Hepatocyte (in vitro differentiated cells): ENCODE data around the gene MEIS2. TPM values are rescaled to one million over a fixed set of nuclear protein-coding genes. Genes with fewer than 3 reads are reported as not detected.

Experiments used
- DNase-seq: peaks from one replicate; pipeline ENCODE4 v3.0.0-alpha.2; 2016; ENCODE audit warnings: low spot score
- H2AFZ ChIP-seq: fragments of 200-600 bp; sonication (generic); 2 replicates; pipeline ENCODE4 v1.6.0; 2016; ENCODE audit warnings: antibody characterized with exemption, mild to moderate bottlenecking
- H3K27ac ChIP-seq: fragments of 200-600 bp; sonication (generic); 2 replicates; pipeline ENCODE4 v1.5.1; 2016; ENCODE audit warnings: mild to moderate bottlenecking
- H3K27me3 ChIP-seq: fragments of 200-600 bp; sonication (generic); 2 replicates; pipeline ENCODE4 v1.6.1; 2016
- H3K36me3 ChIP-seq: fragments of 200-600 bp; sonication (generic); replicated peaks from 2 replicates; pipeline ENCODE4 v1.5.1; 2016; ENCODE audit warnings: low read depth; ENCODE audit not compliant: insufficient read depth
- H3K4me1 ChIP-seq: fragments of 200-600 bp; sonication (generic); 2 replicates; pipeline ENCODE4 v1.5.1; 2016; ENCODE audit warnings: mild to moderate bottlenecking, moderate library complexity; ENCODE audit not compliant: insufficient read depth
- H3K4me2 ChIP-seq: fragments of 200-600 bp; sonication (generic); 2 replicates; pipeline ENCODE4 v1.6.0; 2016
- H3K4me3 ChIP-seq: fragments of 200-600 bp; sonication (generic); 2 replicates; pipeline ENCODE4 v1.5.1; 2016; ENCODE audit warnings: mild to moderate bottlenecking
- H3K79me2 ChIP-seq: fragments of 200-600 bp; sonication (generic); 2 replicates; pipeline ENCODE4 v1.6.0; 2017; ENCODE audit warnings: mild to moderate bottlenecking
- H3K9me2 ChIP-seq: fragments of 200-600 bp; sonication (generic); replicated peaks from 2 replicates; pipeline ENCODE4 v1.6.0; 2017; ENCODE audit warnings: mild to moderate bottlenecking; ENCODE audit not compliant: insufficient read depth
- H3K9me3 ChIP-seq: fragments of 200-600 bp; sonication (generic); 2 replicates; pipeline ENCODE4 v1.5.1; 2016; ENCODE audit warnings: low read depth, mild to moderate bottlenecking
- H4K20me1 ChIP-seq: fragments of 200-600 bp; sonication (generic); 2 replicates; pipeline ENCODE4 v1.6.0; 2016; ENCODE audit warnings: mild to moderate bottlenecking; ENCODE audit not compliant: insufficient read depth, poor library complexity, severe bottlenecking
- EZH2 ChIP-seq: fragments of 200-600 bp; sonication (generic); IDR thresholded peaks from 2 replicates; pipeline ENCODE4 v1.6.1; 2016; ENCODE audit warnings: antibody characterized with exemption, mild to moderate bottlenecking, borderline replicate concordance
- EZH2phosphoT487 ChIP-seq: fragments of 200-600 bp; sonication (generic); IDR thresholded peaks from one replicate; pipeline ENCODE4 v1.6.1; 2018; ENCODE audit warnings: antibody characterized with exemption, mild to moderate bottlenecking, low read depth, moderate library complexity; ENCODE audit not compliant: unreplicated experiment, severe bottlenecking
- WGBS: methylation state at CpG from one replicate; pipeline ENCODE4 v1.1.6; 2016; ENCODE audit warnings: low lambda C conversion rate; ENCODE audit errors: missing lambda C conversion rate; 5-methylcytosine and 5-hydroxymethylcytosine counted together
- polyA plus RNA-seq: library from polyadenylated mRNA; unstranded; fragments of >200 nt; fragmentation: Nextera tagmentation; extraction: Ambion mirVana; gene quantifications from 2 replicates; pipeline ENCODE4 v1.2.1, GENCODE V29; 2016
- total RNA-seq: library from RNA; depleted of rRNA; stranded (reverse); fragments of >200 nt; gene quantifications from 2 replicates; pipeline ENCODE4 v1.2.3, GENCODE V29; 2014
- TF ChIP-seq, protein P1 (sequence below): fragments of 200-600 bp; sonication (generic); IDR thresholded peaks from 2 replicates; pipeline ENCODE4 v1.5.1; 2016; ENCODE audit warnings: antibody characterized with exemption, mild to moderate bottlenecking; ENCODE audit not compliant: poor library complexity

MEIS2 gene
- total and polyA plus RNA-seq, 2 experiments from 2014 or later, result 20.6 to 33.5 TPM

DNA sequence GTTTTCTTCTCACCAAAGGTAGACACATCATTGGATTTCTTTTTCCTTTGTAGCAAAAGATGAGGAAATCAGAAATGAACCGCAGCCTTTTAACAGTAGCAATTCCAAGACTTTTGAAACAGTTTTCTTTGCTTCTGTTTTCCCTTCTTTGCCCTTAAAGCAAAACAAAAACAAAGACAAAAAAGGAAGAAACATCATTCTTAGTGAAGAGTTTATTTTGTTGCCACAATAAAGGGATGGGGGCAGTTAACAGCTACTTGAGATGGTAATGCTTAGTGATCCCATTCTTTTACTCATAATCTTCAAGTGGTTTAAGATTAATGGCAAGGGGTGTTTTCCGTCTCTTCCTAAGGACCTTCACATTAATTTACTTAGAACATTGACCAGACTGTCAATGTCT lies 218.8 kb downstream of the MEIS2 start:
- Histone ChIP-seq H3K4me1 (no peaks in the 10 kb centered on the region), H3K36me3 (no peaks in the 10 kb centered on the region), H3K4me2 (no peak overlapping the region), H2AFZ (no peak overlapping the region), H3K27me3 (peaks cover 95% of the 10 kb centered on the region), H3K4me3 (no peak overlapping the region), H4K20me1 (no peaks in the 10 kb centered on the region), H3K9me2 (no peaks in the 10 kb centered on the region), H3K9me3 (no peaks in the 10 kb centered on the region), H3K79me2 (no peaks in the 10 kb centered on the region), H3K27ac (no peak overlapping the region)
- 39% methylated on average over 2 of the region's 2 CpGs for WGBS
- DNase-seq, result no peak
- TF ChIP-seq, protein P1, sequence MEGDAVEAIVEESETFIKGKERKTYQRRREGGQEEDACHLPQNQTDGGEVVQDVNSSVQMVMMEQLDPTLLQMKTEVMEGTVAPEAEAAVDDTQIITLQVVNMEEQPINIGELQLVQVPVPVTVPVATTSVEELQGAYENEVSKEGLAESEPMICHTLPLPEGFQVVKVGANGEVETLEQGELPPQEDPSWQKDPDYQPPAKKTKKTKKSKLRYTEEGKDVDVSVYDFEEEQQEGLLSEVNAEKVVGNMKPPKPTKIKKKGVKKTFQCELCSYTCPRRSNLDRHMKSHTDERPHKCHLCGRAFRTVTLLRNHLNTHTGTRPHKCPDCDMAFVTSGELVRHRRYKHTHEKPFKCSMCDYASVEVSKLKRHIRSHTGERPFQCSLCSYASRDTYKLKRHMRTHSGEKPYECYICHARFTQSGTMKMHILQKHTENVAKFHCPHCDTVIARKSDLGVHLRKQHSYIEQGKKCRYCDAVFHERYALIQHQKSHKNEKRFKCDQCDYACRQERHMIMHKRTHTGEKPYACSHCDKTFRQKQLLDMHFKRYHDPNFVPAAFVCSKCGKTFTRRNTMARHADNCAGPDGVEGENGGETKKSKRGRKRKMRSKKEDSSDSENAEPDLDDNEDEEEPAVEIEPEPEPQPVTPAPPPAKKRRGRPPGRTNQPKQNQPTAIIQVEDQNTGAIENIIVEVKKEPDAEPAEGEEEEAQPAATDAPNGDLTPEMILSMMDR, result no peak
- peak; percentile 30 for TF ChIP-seq EZH2phosphoT487

DNA sequence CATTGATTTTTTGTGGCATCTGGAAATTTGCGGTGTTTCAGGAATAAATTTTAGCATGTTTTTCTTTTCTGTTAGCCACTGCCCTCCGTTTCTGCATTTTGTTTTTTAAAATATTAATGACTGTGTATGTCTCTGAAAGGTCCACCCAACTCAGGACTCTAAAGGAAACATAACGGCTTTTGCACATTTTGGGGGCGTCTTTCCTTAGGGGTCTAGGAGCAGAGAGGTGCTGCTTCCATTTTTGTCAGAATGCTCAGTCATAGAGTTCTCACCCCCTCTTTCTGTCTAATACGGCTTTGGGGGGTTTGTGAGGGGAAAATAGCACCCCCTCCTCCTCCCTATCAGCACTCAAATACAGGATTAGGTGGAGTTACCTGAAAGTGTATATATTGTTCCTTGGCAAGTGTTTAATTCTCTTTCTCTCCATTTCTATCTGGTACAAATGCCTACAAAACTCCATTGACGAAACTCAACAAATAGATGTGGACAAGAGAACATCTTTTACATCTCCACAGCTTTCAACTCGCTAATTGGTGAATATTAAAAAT lies 219.4 kb downstream of the MEIS2 start:
- H3K9me3 ChIP-seq, result no peaks in the 10 kb centered on the region
- TF ChIP-seq EZH2phosphoT487, result no peak
- TF ChIP-seq EZH2, result no peak
- TF ChIP-seq, protein P1, result no peak
- H3K4me1 ChIP-seq, result no peaks in the 10 kb centered on the region
- H3K27me3 ChIP-seq, result peaks cover 95% of the 10 kb centered on the region
- no peak for DNase-seq
- H4K20me1 ChIP-seq, result no peaks in the 10 kb centered on the region
- no peak overlapping the region for H2AFZ ChIP-seq
- peak overlapping the region; percentile 74 for H3K4me2 ChIP-seq
- H3K9me2 ChIP-seq, result no peaks in the 10 kb centered on the region
- WGBS, result 45% methylated on average over 7 of the region's 7 CpGs
- no peaks in the 10 kb centered on the region for H3K36me3 ChIP-seq
- H3K79me2 ChIP-seq, result no peaks in the 10 kb centered on the region
- no peak overlapping the region for H3K27ac ChIP-seq
- H3K4me3 ChIP-seq, result no peak overlapping the region

- Histone ChIP-seq H3K9me3 (no peaks in the 10 kb centered on the region), H3K79me2 (no peaks in the 10 kb centered on the region), H3K4me2 (peak overlapping the region; percentile 74), H2AFZ (no peak overlapping the region), H3K4me1 (no peaks in the 10 kb centered on the region), H3K27me3 (peaks cover 92% of the 10 kb centered on the region), H3K4me3 (peak overlapping the region; percentile 3), H3K36me3 (no peaks in the 10 kb centered on the region), H3K9me2 (no peaks in the 10 kb centered on the region), H3K27ac (no peak overlapping the region), H4K20me1 (no peaks in the 10 kb centered on the region)
- TF ChIP-seq EZH2 (peak; percentile 78), EZH2phosphoT487 (peak; percentile 34)
- TF ChIP-seq, protein P1, result no peak
- 17% methylated on average over 49 of the region's 52 CpGs for WGBS
- DNase-seq, result no peak
These were observed 220.0 kb downstream of the MEIS2 start for GRCh38 chr15:36880224-36880912.
